ENCODE measurements around the gene PIP4P1. TPM values are rescaled to one million over a fixed set of nuclear protein-coding genes. Genes with fewer than 3 reads are reported as not detected.

Gene PIP4P1
- polyA plus RNA-seq, 2 of the 4 experiments (the other 2 are of a cell fraction): 30.4 to 35.8 TPM

DNA sequence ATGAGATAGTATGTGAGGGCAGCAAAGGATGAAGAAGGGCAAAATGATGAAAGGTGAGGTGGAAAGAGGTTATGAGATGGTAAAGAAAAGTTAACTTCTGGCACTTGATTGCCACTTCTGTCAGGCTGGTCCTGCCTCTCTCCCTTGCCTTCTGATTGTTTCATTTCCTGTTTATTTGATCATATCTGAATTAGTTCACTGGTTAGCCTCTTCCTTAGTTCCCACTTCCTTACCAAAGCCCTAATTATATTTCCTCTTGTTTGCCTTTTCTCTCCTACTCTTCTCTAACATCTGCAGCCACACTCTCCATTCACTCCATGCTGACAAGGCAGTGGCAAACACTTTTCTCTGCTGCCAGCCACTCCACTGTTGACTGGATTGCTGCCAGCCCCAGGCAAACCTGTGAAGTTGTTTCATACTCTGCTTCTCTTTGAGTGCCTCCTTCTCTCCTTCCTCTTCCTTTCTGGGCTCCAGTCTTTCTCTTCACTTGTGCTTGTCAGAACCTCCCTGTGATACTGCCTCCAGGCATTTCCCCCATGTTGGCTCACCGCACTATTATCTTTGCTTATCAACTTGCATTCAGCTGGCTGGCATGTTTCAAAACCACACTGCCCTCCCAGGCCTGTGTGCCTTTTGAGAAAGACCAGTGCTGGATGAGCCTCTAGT lies 16.1 kb upstream of the PIP4P1 start:
- no peak for TF ChIP-seq RNF2 (IDR thresholded peaks at IDR 0.05; ENCODE audit: borderline replicate concordance, low read depth)
- TF ChIP-seq BHLHE40 (IDR thresholded peaks at IDR 0.05; ENCODE audit: low read depth, low read length): no peak
- TF ChIP-seq GATA3 (IDR thresholded peaks at IDR 0.05; ENCODE audit: borderline replicate concordance): no peak
- TF ChIP-seq, protein P1, sequence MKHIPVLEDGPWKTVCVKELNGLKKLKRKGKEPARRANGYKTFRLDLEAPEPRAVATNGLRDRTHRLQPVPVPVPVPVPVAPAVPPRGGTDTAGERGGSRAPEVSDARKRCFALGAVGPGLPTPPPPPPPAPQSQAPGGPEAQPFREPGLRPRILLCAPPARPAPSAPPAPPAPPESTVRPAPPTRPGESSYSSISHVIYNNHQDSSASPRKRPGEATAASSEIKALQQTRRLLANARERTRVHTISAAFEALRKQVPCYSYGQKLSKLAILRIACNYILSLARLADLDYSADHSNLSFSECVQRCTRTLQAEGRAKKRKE (CRISPR knock-in tag; IDR thresholded peaks at IDR 0.05; ENCODE audit: low read depth): no peak
- TF ChIP-seq FOSL2 (IDR thresholded peaks at IDR 0.05): no peak
- TF ChIP-seq FOSL2 (CRISPR knock-in tag; IDR thresholded peaks at IDR 0.05): no peak
- TF ChIP-seq HOXA7 (CRISPR knock-in tag; IDR thresholded peaks at IDR 0.05): no peak
- TF ChIP-seq, protein P2, sequence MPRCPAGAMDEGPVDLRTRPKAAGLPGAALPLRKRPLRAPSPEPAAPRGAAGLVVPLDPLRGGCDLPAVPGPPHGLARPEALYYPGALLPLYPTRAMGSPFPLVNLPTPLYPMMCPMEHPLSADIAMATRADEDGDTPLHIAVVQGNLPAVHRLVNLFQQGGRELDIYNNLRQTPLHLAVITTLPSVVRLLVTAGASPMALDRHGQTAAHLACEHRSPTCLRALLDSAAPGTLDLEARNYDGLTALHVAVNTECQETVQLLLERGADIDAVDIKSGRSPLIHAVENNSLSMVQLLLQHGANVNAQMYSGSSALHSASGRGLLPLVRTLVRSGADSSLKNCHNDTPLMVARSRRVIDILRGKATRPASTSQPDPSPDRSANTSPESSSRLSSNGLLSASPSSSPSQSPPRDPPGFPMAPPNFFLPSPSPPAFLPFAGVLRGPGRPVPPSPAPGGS (IDR thresholded peaks at IDR 0.05): no peak
- TF ChIP-seq, protein P3, sequence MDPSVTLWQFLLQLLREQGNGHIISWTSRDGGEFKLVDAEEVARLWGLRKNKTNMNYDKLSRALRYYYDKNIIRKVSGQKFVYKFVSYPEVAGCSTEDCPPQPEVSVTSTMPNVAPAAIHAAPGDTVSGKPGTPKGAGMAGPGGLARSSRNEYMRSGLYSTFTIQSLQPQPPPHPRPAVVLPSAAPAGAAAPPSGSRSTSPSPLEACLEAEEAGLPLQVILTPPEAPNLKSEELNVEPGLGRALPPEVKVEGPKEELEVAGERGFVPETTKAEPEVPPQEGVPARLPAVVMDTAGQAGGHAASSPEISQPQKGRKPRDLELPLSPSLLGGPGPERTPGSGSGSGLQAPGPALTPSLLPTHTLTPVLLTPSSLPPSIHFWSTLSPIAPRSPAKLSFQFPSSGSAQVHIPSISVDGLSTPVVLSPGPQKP (IDR thresholded peaks at IDR 0.05; ENCODE audit: low read depth, low read length): no peak
- no peak for TF ChIP-seq RARB (CRISPR knock-in tag; IDR thresholded peaks at IDR 0.05)
- TF ChIP-seq, protein P4, sequence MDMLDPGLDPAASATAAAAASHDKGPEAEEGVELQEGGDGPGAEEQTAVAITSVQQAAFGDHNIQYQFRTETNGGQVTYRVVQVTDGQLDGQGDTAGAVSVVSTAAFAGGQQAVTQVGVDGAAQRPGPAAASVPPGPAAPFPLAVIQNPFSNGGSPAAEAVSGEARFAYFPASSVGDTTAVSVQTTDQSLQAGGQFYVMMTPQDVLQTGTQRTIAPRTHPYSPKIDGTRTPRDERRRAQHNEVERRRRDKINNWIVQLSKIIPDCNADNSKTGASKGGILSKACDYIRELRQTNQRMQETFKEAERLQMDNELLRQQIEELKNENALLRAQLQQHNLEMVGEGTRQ (IDR thresholded peaks at IDR 0.05): no peak
- no peak for TF ChIP-seq SREBF2 (IDR thresholded peaks at IDR 0.05)
- TF ChIP-seq EHF (CRISPR knock-in tag; IDR thresholded peaks at IDR 0.05): no peak
- TF ChIP-seq MYC (IDR thresholded peaks at IDR 0.05; ENCODE audit: borderline replicate concordance, low read length): no peak
- no peak for TF ChIP-seq E2F6 (IDR thresholded peaks at IDR 0.05; ENCODE audit: borderline replicate concordance, low read depth)
- no peak for TF ChIP-seq CBX2 (IDR thresholded peaks at IDR 0.05; ENCODE audit: borderline replicate concordance, low read depth)
- no peak for TF ChIP-seq HEYL (CRISPR knock-in tag; IDR thresholded peaks at IDR 0.05)
- POLR2A ChIA-PET: no interaction called here
- WGBS (ENCODE audit: missing lambda C conversion rate): 100% methylated on average over 1 of the region's 1 CpG
- Histone ChIP-seq H3K4me2 (no peak overlapping the region), H3K27ac (no peak overlapping the region), H3K4me1 (peaks cover 9% of the 10 kb centered on the region), H3K9me3 (no peaks in the 10 kb centered on the region), H3K4me3 (no peak overlapping the region)
- CTCF ChIA-PET: no interaction called here
- DNase-seq (ENCODE audit: low read depth in 1 of 2, low spot score in 1 of 2): no peak
- no peak for FAIRE-seq
- no peak for ATAC-seq

- ATAC-seq: no peak
- peaks cover 14% of the 10 kb centered on the region for H3K4me1 ChIP-seq
- 88% methylated on average over 5 of the region's 5 CpGs for WGBS (ENCODE audit: missing lambda C conversion rate)
- no peak overlapping the region for H3K4me3 ChIP-seq
- no peak overlapping the region for H3K4me2 ChIP-seq
- H3K27ac ChIP-seq: no peak overlapping the region
- no peak for FAIRE-seq
- no peak for DNase-seq (ENCODE audit: low read depth in 1 of 2, low spot score in 1 of 2)
- H3K9me3 ChIP-seq: no peaks in the 10 kb centered on the region
- POLR2A ChIA-PET: no interaction called here
- CTCF ChIA-PET: interaction anchor here (1.1 kb wide), 1 partner anchor 8 kb away, joined by 3 read pairs; no protein-coding TSS in a partner anchor
- TF ChIP-seq, protein P5, sequence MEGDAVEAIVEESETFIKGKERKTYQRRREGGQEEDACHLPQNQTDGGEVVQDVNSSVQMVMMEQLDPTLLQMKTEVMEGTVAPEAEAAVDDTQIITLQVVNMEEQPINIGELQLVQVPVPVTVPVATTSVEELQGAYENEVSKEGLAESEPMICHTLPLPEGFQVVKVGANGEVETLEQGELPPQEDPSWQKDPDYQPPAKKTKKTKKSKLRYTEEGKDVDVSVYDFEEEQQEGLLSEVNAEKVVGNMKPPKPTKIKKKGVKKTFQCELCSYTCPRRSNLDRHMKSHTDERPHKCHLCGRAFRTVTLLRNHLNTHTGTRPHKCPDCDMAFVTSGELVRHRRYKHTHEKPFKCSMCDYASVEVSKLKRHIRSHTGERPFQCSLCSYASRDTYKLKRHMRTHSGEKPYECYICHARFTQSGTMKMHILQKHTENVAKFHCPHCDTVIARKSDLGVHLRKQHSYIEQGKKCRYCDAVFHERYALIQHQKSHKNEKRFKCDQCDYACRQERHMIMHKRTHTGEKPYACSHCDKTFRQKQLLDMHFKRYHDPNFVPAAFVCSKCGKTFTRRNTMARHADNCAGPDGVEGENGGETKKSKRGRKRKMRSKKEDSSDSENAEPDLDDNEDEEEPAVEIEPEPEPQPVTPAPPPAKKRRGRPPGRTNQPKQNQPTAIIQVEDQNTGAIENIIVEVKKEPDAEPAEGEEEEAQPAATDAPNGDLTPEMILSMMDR (IDR thresholded peaks at IDR 0.05): no peak
- TF ChIP-seq POLR2AphosphoS2 (conservative IDR thresholded peaks at IDR 0.05; ENCODE audit: low read length): no peak
- TF ChIP-seq, protein P3 (IDR thresholded peaks at IDR 0.05; ENCODE audit: low read depth, low read length): no peak
- no peak for TF ChIP-seq HOXB5 (CRISPR knock-in tag; IDR thresholded peaks at IDR 0.05)
- no peak for TF ChIP-seq FOXS1 (CRISPR knock-in tag; IDR thresholded peaks at IDR 0.05)
- TF ChIP-seq HEYL (CRISPR knock-in tag; IDR thresholded peaks at IDR 0.05): no peak
- TF ChIP-seq TP53 (CRISPR knock-in tag; IDR thresholded peaks at IDR 0.05): no peak
- no peak for TF ChIP-seq EP300 (IDR thresholded peaks at IDR 0.05)
- no peak for TF ChIP-seq REST (IDR thresholded peaks at IDR 0.05)
Observed at GRCh38 chr14:20476776-20477175, 15.5 kb upstream of the PIP4P1 start.
